B cell (primary cell): Measurements from ENCODE around the gene CDIPT. TPM values are rescaled to one million over a fixed set of nuclear protein-coding genes. Genes with fewer than 3 reads are reported as not detected.

Experiments used
- ATAC-seq: fragments of 200-7000 bp; cut with Tn5 transposase; one replicate; pipeline ENCODE4 v1.10.0; 2021; ENCODE audit warnings: low read depth, mild to moderate bottlenecking, moderate number of reproducible peaks, moderate library complexity
- CTCF ChIA-PET: fragments of 350-600 bp; sonication (Branson Sonifier 250); formaldehyde crosslinking; loops from one replicate; lab custom pipeline; 2021; ENCODE audit warnings: antibody characterized with exemption, inconsistent platforms; lab: Charles Lee
- POLR2A ChIA-PET: fragments of 350-600 bp; sonication (Branson Sonifier 250); formaldehyde crosslinking; loops from one replicate; lab custom pipeline; 2021; ENCODE audit warnings: antibody characterized with exemption; lab: Charles Lee
- DNase-seq: peaks from one replicate; pipeline ENCODE4 v3.0.0; 2013
- H2AFZ ChIP-seq: 2 replicates; pipeline ENCODE4 v1.6.1; 2012; ENCODE audit warnings: mild to moderate bottlenecking, low read depth, low read length; ENCODE audit not compliant: insufficient read depth, poor library complexity, severe bottlenecking
- H3K27ac ChIP-seq, 2 donors: 1 replicate in 1 of 2; 2 replicates in 1 of 2; pipeline ENCODE4 v1.5.1; 2012 to 2013; ENCODE audit warnings: low read length in 2 of 2, mild to moderate bottlenecking in 2 of 2, moderate library complexity in 1 of 2
- H3K27me3 ChIP-seq, 4 experiments: fragments of 200-600 bp in 1 of 4; sonication (generic) in 1 of 4; replicated peaks in 1 of 4; 1 replicate in 2 of 4; 2 replicates in 2 of 4; pipeline versions ENCODE4 v1.6.1 to v1.7.0; 2013 to 2016; ENCODE audit warnings: low read length in 3 of 4, mild to moderate bottlenecking in 2 of 4, mixed read lengths in 1 of 4, moderate library complexity in 1 of 4; ENCODE audit not compliant: insufficient read depth in 4 of 4, control insufficient read depth in 3 of 4; ENCODE audit errors: control extremely low read depth in 1 of 4
- H3K36me3 ChIP-seq, 2 experiments: replicated peaks in 1 of 2; 1 replicate in 1 of 2; 2 replicates in 1 of 2; pipeline versions ENCODE4 v1.6.1 to v1.7.1; 2013; ENCODE audit warnings: low read length in 1 of 2; ENCODE audit not compliant: insufficient read depth in 2 of 2, control insufficient read depth in 1 of 2; ENCODE audit errors: control extremely low read depth in 1 of 2, extremely low read depth in 1 of 2
- H3K4me1 ChIP-seq, 2 donors: fragments of 200-600 bp in 1 of 2; sonication (generic) in 1 of 2; 1 replicate in 1 of 2; 2 replicates in 1 of 2; pipeline versions ENCODE4 v1.5.1 to v1.6.1; 2013 to 2017; ENCODE audit warnings: low read length in 2 of 2; ENCODE audit not compliant: control insufficient read depth in 2 of 2, insufficient read depth in 2 of 2
- H3K4me2 ChIP-seq: replicated peaks from 2 replicates; pipeline ENCODE3; 2012; ENCODE audit warnings: mild to moderate bottlenecking, low read depth, low read length; ENCODE audit not compliant: poor library complexity, severe bottlenecking
- H3K4me3 ChIP-seq, 5 experiments: fragments of 200-600 bp in 1 of 5; sonication (generic) in 1 of 5; 1 replicate in 3 of 5; 2 replicates in 2 of 5; pipeline versions ENCODE4 v1.5.1 to v1.7.0; 2011 to 2016; ENCODE audit warnings: low read length in 4 of 5, mild to moderate bottlenecking in 4 of 5, low read depth in 2 of 5, control low read depth in 1 of 5, moderate library complexity in 1 of 5; ENCODE audit not compliant: insufficient read depth in 1 of 5; ENCODE audit errors: control extremely low read depth in 1 of 5, extremely low read depth in 1 of 5
- H3K79me2 ChIP-seq: fragments of 200-600 bp; sonication (generic); one replicate; pipeline ENCODE4 v1.6.0; 2016; ENCODE audit warnings: low read length; ENCODE audit not compliant: control insufficient read depth, insufficient read depth
- H3K9ac ChIP-seq: fragments of 200-600 bp; sonication (generic); 2 replicates; pipeline ENCODE4 v1.6.1; 2017; ENCODE audit warnings: mild to moderate bottlenecking, low read length, moderate library complexity
- H3K9me3 ChIP-seq, 3 donors: one replicate each; pipeline versions ENCODE4 v1.6.1 to v1.7.1; 2013; ENCODE audit warnings: low read length in 2 of 3; ENCODE audit not compliant: control insufficient read depth in 2 of 3, insufficient read depth in 1 of 3; ENCODE audit errors: control extremely low read depth in 1 of 3
- H4K20me1 ChIP-seq: 2 replicates; pipeline ENCODE4 v1.6.0; 2012; ENCODE audit warnings: mild to moderate bottlenecking, low read length; ENCODE audit not compliant: insufficient read depth, control insufficient read depth, poor library complexity, severe bottlenecking
- H3K27ac Mint-ChIP-seq: one replicate; pipeline ENCODE4 v1.8.0; 2021; ENCODE audit warnings: mixed read lengths
- H3K27me3 Mint-ChIP-seq: one replicate; pipeline ENCODE4 v1.8.0; 2021; ENCODE audit warnings: mixed read lengths
- H3K4me1 Mint-ChIP-seq: one replicate; pipeline ENCODE4 v1.8.0; 2021; ENCODE audit warnings: mixed read lengths
- H3K4me3 Mint-ChIP-seq: one replicate; pipeline ENCODE4 v1.8.0; 2021; ENCODE audit warnings: mixed read lengths
- H3K9me3 Mint-ChIP-seq: one replicate; pipeline ENCODE4 v1.8.0; 2022; ENCODE audit warnings: mixed read lengths; ENCODE audit not compliant: insufficient read depth
- CTCF ChIP-seq: fragments of 200-600 bp; IDR thresholded peaks from one replicate; pipeline ENCODE4 v1.8.0; 2022; ENCODE audit warnings: antibody characterized with exemption, mild to moderate bottlenecking
- EZH2 ChIP-seq: IDR thresholded peaks from 2 replicates; pipeline ENCODE4 v1.6.1; 2012; ENCODE audit warnings: borderline replicate concordance, low read depth, mild to moderate bottlenecking, moderate library complexity, low read length; ENCODE audit not compliant: insufficient read depth, poor library complexity, severe bottlenecking
- WGBS: methylation state at CpG from one replicate; pipeline ENCODE4 v1.1.5; 2013; ENCODE audit warnings: missing lambda C conversion rate; ENCODE audit not compliant: insufficient coverage; 5-methylcytosine and 5-hydroxymethylcytosine counted together
- intact Hi-C: fragments of 100-400 bp; cut with micrococcal nuclease; formaldehyde crosslinking; loops from one replicate; pipeline ENCODE4 v1.10.0; 2022
- polyA plus RNA-seq: library from polyadenylated mRNA; depleted of rRNA; stranded (reverse); fragments of >200 nt; gene quantifications from 2 replicates; pipeline ENCODE4 v1.2.3, GENCODE V29; 2012
- total RNA-seq, 2 donors: library from RNA; stranded (reverse); fragments of 120-200 nt in 1 of 2; gene quantifications; 1 replicate in 1 of 2; 2 replicates in 1 of 2; pipeline versions ENCODE4 v1.2.3 to v1.2.4, GENCODE V29; 2013 to 2022

Gene CDIPT
- total and polyA plus RNA-seq, 2 donors (not counting 1 experiment from before 2014, with no cell fraction given) = 51.2 to 63.3 TPM

GRCh38 chr16:29905668-29906067, 42.6 kb upstream of the CDIPT start:
- H3K36me3 ChIP-seq = peaks cover 0 to 2% of the 10 kb centered on the region in 2 experiments
- no peak for DNase-seq
- H3K9ac ChIP-seq = no peak overlapping the region
- CTCF ChIA-PET = no interaction called here
- H4K20me1 ChIP-seq = no peaks in the 10 kb centered on the region
- no peak overlapping the region for H3K4me3 ChIP-seq
- Mint-ChIP-seq H3K4me3 (no peak overlapping the region), H3K27me3 (peaks cover 5% of the 10 kb centered on the region), H3K9me3 (no peaks in the 10 kb centered on the region), H3K27ac (no peak overlapping the region), H3K4me1 (peaks cover 3% of the 10 kb centered on the region)
- POLR2A ChIA-PET = interaction anchor here (0.7 kb wide), 1 partner anchor 11 kb away, joined by 9 read pairs; no protein-coding TSS in a partner anchor
- 94% methylated on average over 7 of the region's 13 CpGs for WGBS
- H3K4me2 ChIP-seq = no peak overlapping the region
- peaks cover 0 to 6% (median 3%) of the 10 kb centered on the region in 4 experiments for H3K27me3 ChIP-seq
- H3K9me3 ChIP-seq = no peaks in the 10 kb centered on the region
- no peak for ATAC-seq
- intact Hi-C loops = loop anchor here (10.0 kb wide), 1 partner anchor 211 kb away; no protein-coding TSS in a partner anchor
- H3K27ac ChIP-seq = no peak overlapping the region
- no peak overlapping the region for H2AFZ ChIP-seq
- H3K4me1 ChIP-seq = peaks cover 1 to 2% of the 10 kb centered on the region in 2 donors
- TF ChIP-seq EZH2 (no peak), CTCF (no peak)
- no peaks in the 10 kb centered on the region for H3K79me2 ChIP-seq

GRCh38 chr16:29904947-29905346, 41.9 kb upstream of the CDIPT start:
- POLR2A ChIA-PET = interaction anchor here (0.7 kb wide), 1 partner anchor 12 kb away, joined by 9 read pairs; no protein-coding TSS in a partner anchor

More at GRCh38 chr16:29904947-29905346, 41.9 kb upstream of the CDIPT start:
- WGBS = 100% methylated on average over 1 of the region's 7 CpGs
- no peak overlapping the region for H3K4me3 ChIP-seq
- H3K27me3 ChIP-seq = peaks cover 0 to 11% (median 5%) of the 10 kb centered on the region in 4 experiments
- H4K20me1 ChIP-seq = no peaks in the 10 kb centered on the region
- Mint-ChIP-seq H3K4me3 (no peak overlapping the region), H3K27ac (no peak overlapping the region), H3K9me3 (no peaks in the 10 kb centered on the region), H3K27me3 (peaks cover 8% of the 10 kb centered on the region), H3K4me1 (peaks cover 5% of the 10 kb centered on the region)
- H3K36me3 ChIP-seq = peaks cover 0 to 2% of the 10 kb centered on the region in 2 experiments
- H3K27ac ChIP-seq = no peak overlapping the region
- TF ChIP-seq EZH2 (no peak), CTCF (no peak)
- ATAC-seq = no peak
- peaks cover 5 to 7% of the 10 kb centered on the region in 2 donors for H3K4me1 ChIP-seq
- CTCF ChIA-PET = no interaction called here
- H2AFZ ChIP-seq = no peak overlapping the region
- no peak overlapping the region for H3K4me2 ChIP-seq
- no peak overlapping the region for H3K9ac ChIP-seq
- no peaks in the 10 kb centered on the region for H3K79me2 ChIP-seq
- intact Hi-C loops = loop anchor here (10.0 kb wide), 1 partner anchor 210 kb away; no protein-coding TSS in a partner anchor
- H3K9me3 ChIP-seq = no peaks in the 10 kb centered on the region
- DNase-seq = no peak
